ENCODE measurements around the gene CDCA4. TPM values are rescaled to one million over a fixed set of nuclear protein-coding genes. Genes with fewer than 3 reads are reported as not detected.

CDCA4 gene
- polyA plus RNA-seq, 1 donor from 2014 or later = 5.4 TPM

- Histone ChIP-seq H3K9ac (ENCODE audit: low read length) (no peak overlapping the region), H3K9me2 (ENCODE audit: insufficient read depth, low read length) (no peaks in the 10 kb centered on the region), H3K4me3 (ENCODE audit: low read length) (no peak overlapping the region), H3K27me3 (ENCODE audit: insufficient read depth, low read depth, low read length) (peaks cover 14% of the 10 kb centered on the region), H3K36me3 (ENCODE audit: insufficient read depth, low read length) (no peaks in the 10 kb centered on the region), H3K9me3 (ENCODE audit: low read length) (no peaks in the 10 kb centered on the region), H4K20me1 (ENCODE audit: insufficient read depth) (no peaks in the 10 kb centered on the region), H3K79me2 (replicated peaks; ENCODE audit: insufficient read depth, low read length) (no peaks in the 10 kb centered on the region), H3K4me2 (ENCODE audit: low read length) (no peak overlapping the region), H3K27ac (ENCODE audit: low read length) (no peak overlapping the region), H3F3A (ENCODE audit: insufficient read depth, low read length, poor library complexity, severe bottlenecking) (no peaks in the 10 kb centered on the region), H2AFZ (ENCODE audit: low read depth, low read length) (no peak overlapping the region)
- TF ChIP-seq POLR2AphosphoS5 (IDR thresholded peaks at IDR 0.05) (no peak), SMC3 (conservative IDR thresholded peaks at IDR 0.05; ENCODE audit: poor library complexity) (no peak), CTCF (IDR thresholded peaks at IDR 0.05; ENCODE audit: poor library complexity, severe bottlenecking) (no peak), EZH2 (IDR thresholded peaks at IDR 0.05; ENCODE audit: borderline replicate concordance, insufficient read depth, low read length, poor library complexity, severe bottlenecking) (no peak), EP300 (conservative IDR thresholded peaks at IDR 0.05; ENCODE audit: poor library complexity, severe bottlenecking) (no peak), MXI1 (conservative IDR thresholded peaks at IDR 0.05; ENCODE audit: poor library complexity, severe bottlenecking) (no peak)
Measured at GRCh38 chr14:104972301-104973134, 48.4 kb downstream of the CDCA4 start.

GRCh38 chr14:104971447-104972240 is 49.2 kb downstream of the CDCA4 start:
- no peaks in the 10 kb centered on the region for H3K79me2 ChIP-seq (replicated peaks; ENCODE audit: insufficient read depth, low read length)
- H4K20me1 ChIP-seq (ENCODE audit: insufficient read depth) = no peaks in the 10 kb centered on the region
- no peak overlapping the region for H3K4me2 ChIP-seq (ENCODE audit: low read length)
- H3K27me3 ChIP-seq (ENCODE audit: insufficient read depth, low read depth, low read length) = peaks cover 5% of the 10 kb centered on the region
- H3K4me3 ChIP-seq (ENCODE audit: low read length) = no peak overlapping the region
- no peaks in the 10 kb centered on the region for H3K36me3 ChIP-seq (ENCODE audit: insufficient read depth, low read length)
- no peak overlapping the region for H3K9ac ChIP-seq (ENCODE audit: low read length)
- H3K9me3 ChIP-seq (ENCODE audit: low read length) = no peaks in the 10 kb centered on the region
- H3F3A ChIP-seq (ENCODE audit: insufficient read depth, low read length, poor library complexity, severe bottlenecking) = no peaks in the 10 kb centered on the region
- H3K27ac ChIP-seq (ENCODE audit: low read length) = no peak overlapping the region
- no peaks in the 10 kb centered on the region for H3K9me2 ChIP-seq (ENCODE audit: insufficient read depth, low read length)
- no peak for TF ChIP-seq RAD21 (conservative IDR thresholded peaks at IDR 0.05)
- no peak for TF ChIP-seq MXI1 (conservative IDR thresholded peaks at IDR 0.05; ENCODE audit: poor library complexity, severe bottlenecking)
- H2AFZ ChIP-seq (ENCODE audit: low read depth, low read length) = no peak overlapping the region

GRCh38 chr14:104970231-104971068 is 50.4 kb downstream of the CDCA4 start:
- no peaks in the 10 kb centered on the region for H4K20me1 ChIP-seq (ENCODE audit: insufficient read depth)
- H3F3A ChIP-seq (ENCODE audit: insufficient read depth, low read length, poor library complexity, severe bottlenecking) = no peaks in the 10 kb centered on the region
- H3K27me3 ChIP-seq (ENCODE audit: insufficient read depth, low read depth, low read length) = no peaks in the 10 kb centered on the region
- H3K9ac ChIP-seq (ENCODE audit: low read length) = no peak overlapping the region
- no peaks in the 10 kb centered on the region for H3K9me2 ChIP-seq (ENCODE audit: insufficient read depth, low read length)
- H3K79me2 ChIP-seq (replicated peaks; ENCODE audit: insufficient read depth, low read length) = no peaks in the 10 kb centered on the region
- no peak overlapping the region for H3K27ac ChIP-seq (ENCODE audit: low read length)
- H3K4me3 ChIP-seq (ENCODE audit: low read length) = no peak overlapping the region
- H3K4me2 ChIP-seq (ENCODE audit: low read length) = no peak overlapping the region
- H2AFZ ChIP-seq (ENCODE audit: low read depth, low read length) = no peak overlapping the region
- TF ChIP-seq RAD21 (conservative IDR thresholded peaks at IDR 0.05) (no peak), EZH2 (IDR thresholded peaks at IDR 0.05; ENCODE audit: borderline replicate concordance, insufficient read depth, low read length, poor library complexity, severe bottlenecking) (no peak)
- no peaks in the 10 kb centered on the region for H3K9me3 ChIP-seq (ENCODE audit: low read length)
- H3K36me3 ChIP-seq (ENCODE audit: insufficient read depth, low read length) = no peaks in the 10 kb centered on the region

Data from neural cell (in vitro differentiated cells).